DND-41 (cell line): Measurements from ENCODE around the gene STOML3.

Experiments used
- EZH2 ChIP-seq: IDR thresholded peaks from 3 replicates; pipeline ENCODE4 v1.6.1; 2012; ENCODE audit warnings: borderline replicate concordance, low read depth, mild to moderate bottlenecking, moderate library complexity, low read length, inconsistent platforms; ENCODE audit not compliant: severe bottlenecking
- TF ChIP-seq, protein P1 (sequence below): IDR thresholded peaks from 2 replicates; pipeline ENCODE4 v1.5.1; 2012; ENCODE audit warnings: borderline replicate concordance, low read length, moderate library complexity, mild to moderate bottlenecking; ENCODE audit not compliant: poor library complexity, severe bottlenecking; ENCODE audit errors: extremely low read depth

DNA sequence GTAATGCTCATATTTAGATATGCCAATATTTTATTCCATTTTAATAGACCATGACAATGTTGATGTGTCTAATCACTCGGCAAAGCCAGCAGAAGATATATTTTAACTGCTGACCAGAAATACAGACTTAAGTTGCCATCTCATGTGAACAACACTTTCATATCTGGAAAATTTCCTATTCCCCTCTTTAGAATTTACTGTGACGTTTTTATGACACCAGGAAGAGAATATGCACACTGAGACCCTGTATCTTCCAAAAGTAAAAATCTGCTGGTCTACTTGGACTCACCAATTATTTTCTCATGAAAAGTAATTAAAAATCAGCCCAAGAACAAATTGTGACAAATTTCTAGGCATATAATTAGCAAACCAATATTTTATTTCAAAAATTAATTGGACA is 45.2 kb upstream of the STOML3 start:
- TF ChIP-seq, protein P1, sequence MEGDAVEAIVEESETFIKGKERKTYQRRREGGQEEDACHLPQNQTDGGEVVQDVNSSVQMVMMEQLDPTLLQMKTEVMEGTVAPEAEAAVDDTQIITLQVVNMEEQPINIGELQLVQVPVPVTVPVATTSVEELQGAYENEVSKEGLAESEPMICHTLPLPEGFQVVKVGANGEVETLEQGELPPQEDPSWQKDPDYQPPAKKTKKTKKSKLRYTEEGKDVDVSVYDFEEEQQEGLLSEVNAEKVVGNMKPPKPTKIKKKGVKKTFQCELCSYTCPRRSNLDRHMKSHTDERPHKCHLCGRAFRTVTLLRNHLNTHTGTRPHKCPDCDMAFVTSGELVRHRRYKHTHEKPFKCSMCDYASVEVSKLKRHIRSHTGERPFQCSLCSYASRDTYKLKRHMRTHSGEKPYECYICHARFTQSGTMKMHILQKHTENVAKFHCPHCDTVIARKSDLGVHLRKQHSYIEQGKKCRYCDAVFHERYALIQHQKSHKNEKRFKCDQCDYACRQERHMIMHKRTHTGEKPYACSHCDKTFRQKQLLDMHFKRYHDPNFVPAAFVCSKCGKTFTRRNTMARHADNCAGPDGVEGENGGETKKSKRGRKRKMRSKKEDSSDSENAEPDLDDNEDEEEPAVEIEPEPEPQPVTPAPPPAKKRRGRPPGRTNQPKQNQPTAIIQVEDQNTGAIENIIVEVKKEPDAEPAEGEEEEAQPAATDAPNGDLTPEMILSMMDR, result no peak
- no peak for TF ChIP-seq EZH2
